Adrenal gland (tissue), 5 donors: ENCODE measurements around the gene EIF3D.

Experiments used
- POLR2A ChIP-seq, 2 donors: fragments of 450-650 bp; IDR thresholded peaks; one replicate each; pipeline ENCODE4 v1.6.1; 2017; ENCODE audit warnings: antibody characterized with exemption in 2 of 2, mild to moderate bottlenecking in 2 of 2, moderate library complexity in 1 of 2
- TF ChIP-seq, protein P1 (sequence below), 6 experiments: fragments of 450-650 bp in 4 of 6; fragments of 200-600 bp in 2 of 6; sonication (generic) in 1 of 6; IDR thresholded peaks; 1 replicate in 5 of 6; 2 replicates in 1 of 6; pipeline versions ENCODE4 v1.5.1 to v1.8.0; 2016 to 2021; ENCODE audit warnings: antibody characterized with exemption in 6 of 6, mild to moderate bottlenecking in 2 of 6, moderate library complexity in 1 of 6
- donor health status: DM: no; HTN: no; CAD: no.

- TF ChIP-seq, protein P1, sequence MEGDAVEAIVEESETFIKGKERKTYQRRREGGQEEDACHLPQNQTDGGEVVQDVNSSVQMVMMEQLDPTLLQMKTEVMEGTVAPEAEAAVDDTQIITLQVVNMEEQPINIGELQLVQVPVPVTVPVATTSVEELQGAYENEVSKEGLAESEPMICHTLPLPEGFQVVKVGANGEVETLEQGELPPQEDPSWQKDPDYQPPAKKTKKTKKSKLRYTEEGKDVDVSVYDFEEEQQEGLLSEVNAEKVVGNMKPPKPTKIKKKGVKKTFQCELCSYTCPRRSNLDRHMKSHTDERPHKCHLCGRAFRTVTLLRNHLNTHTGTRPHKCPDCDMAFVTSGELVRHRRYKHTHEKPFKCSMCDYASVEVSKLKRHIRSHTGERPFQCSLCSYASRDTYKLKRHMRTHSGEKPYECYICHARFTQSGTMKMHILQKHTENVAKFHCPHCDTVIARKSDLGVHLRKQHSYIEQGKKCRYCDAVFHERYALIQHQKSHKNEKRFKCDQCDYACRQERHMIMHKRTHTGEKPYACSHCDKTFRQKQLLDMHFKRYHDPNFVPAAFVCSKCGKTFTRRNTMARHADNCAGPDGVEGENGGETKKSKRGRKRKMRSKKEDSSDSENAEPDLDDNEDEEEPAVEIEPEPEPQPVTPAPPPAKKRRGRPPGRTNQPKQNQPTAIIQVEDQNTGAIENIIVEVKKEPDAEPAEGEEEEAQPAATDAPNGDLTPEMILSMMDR (IDR thresholded peaks at IDR 0.05) = no peak
- peak in 1 of 2 donors; percentile 12 for TF ChIP-seq POLR2A (IDR thresholded peaks at IDR 0.05)
Measured at GRCh38 chr22:36464715-36465231, 64.2 kb downstream of the EIF3D start.
